ENCODE measurements around the gene ASXL1. TPM values are rescaled to one million over a fixed set of nuclear protein-coding genes. Genes with fewer than 3 reads are reported as not detected.

ASXL1 gene
- total and polyA plus RNA-seq, 2 donors from 2014 or later, result 16.2 to 71.1 TPM

- no peak overlapping the region for H3K4me3 ChIP-seq (ENCODE audit: low read length in 3 of 3)
- intact Hi-C loops (cut with DNase I), result no loop called here
- no peak for TF ChIP-seq CTCF (IDR thresholded peaks at IDR 0.05; ENCODE audit: borderline replicate concordance, extremely low read depth, insufficient read depth)
- DNase-seq, result no peak
- no peaks in the 10 kb centered on the region for H3K27me3 ChIP-seq (ENCODE audit: control insufficient read depth, insufficient read depth, low read length)
- no peaks in the 10 kb centered on the region for H3K9me3 ChIP-seq (ENCODE audit: control insufficient read depth in 2 of 3, insufficient read depth in 1 of 3, low read length in 3 of 3)
- FAIRE-seq, result no peak
- peaks cover 0 to 8% (median 4%) of the 10 kb centered on the region in 3 donors for H3K4me1 ChIP-seq (ENCODE audit: control insufficient read depth in 2 of 3, insufficient read depth in 2 of 3, low read depth in 1 of 3, low read length in 3 of 3)
- H3K36me3 ChIP-seq (ENCODE audit: control insufficient read depth in 2 of 3, insufficient read depth in 3 of 3, low read length in 3 of 3), result peaks cover 0 to 3% (median 3%) of the 10 kb centered on the region in 3 donors
- no peak overlapping the region for H3K9ac ChIP-seq (ENCODE audit: low read length in 3 of 3)
- H3K27ac ChIP-seq (ENCODE audit: low read depth in 2 of 2, low read length in 2 of 2), result peak overlapping the region in 1 of 2 donors; percentile 20
Observed at GRCh38 chr20:32386091-32386490, 28.0 kb downstream of the ASXL1 start.

DNA sequence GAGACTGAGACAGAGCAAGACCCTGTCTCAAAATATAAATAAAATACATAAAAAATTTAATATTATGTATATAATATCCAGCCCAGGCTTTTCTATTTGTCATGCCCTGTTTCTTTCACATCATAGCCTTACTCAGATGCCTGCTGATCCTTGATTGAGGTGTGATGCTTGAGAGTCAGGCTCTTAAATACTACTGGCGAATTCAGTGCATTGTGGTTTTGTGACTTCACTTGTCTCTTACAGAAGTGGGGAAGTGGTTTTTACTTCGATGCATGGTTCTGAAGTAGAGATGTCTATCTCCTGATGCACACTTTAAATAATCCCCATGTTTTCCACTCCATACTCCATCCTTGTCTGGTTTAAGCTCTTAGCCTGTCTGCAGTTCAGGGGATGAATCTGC lies 29.1 kb downstream of the ASXL1 start:
- Histone ChIP-seq H3K27ac (ENCODE audit: low read depth in 2 of 2, low read length in 2 of 2) (no peak overlapping the region), H3K9me3 (ENCODE audit: control insufficient read depth in 2 of 3, insufficient read depth in 1 of 3, low read length in 3 of 3) (no peaks in the 10 kb centered on the region), H3K27me3 (ENCODE audit: control insufficient read depth, insufficient read depth, low read length) (no peaks in the 10 kb centered on the region), H3K4me1 (ENCODE audit: control insufficient read depth in 2 of 3, insufficient read depth in 2 of 3, low read depth in 1 of 3, low read length in 3 of 3) (peaks cover 0 to 8% (median 4%) of the 10 kb centered on the region in 3 donors), H3K4me3 (ENCODE audit: low read length in 3 of 3) (no peak overlapping the region), H3K9ac (ENCODE audit: low read length in 3 of 3) (no peak overlapping the region), H3K36me3 (ENCODE audit: control insufficient read depth in 2 of 3, insufficient read depth in 3 of 3, low read length in 3 of 3) (peaks cover 0 to 7% (median 3%) of the 10 kb centered on the region in 3 donors)
- FAIRE-seq (no peak), DNase-seq (no peak)
- no peak for TF ChIP-seq CTCF (IDR thresholded peaks at IDR 0.05; ENCODE audit: borderline replicate concordance, extremely low read depth, insufficient read depth)
- intact Hi-C loops (cut with DNase I), result no loop called here

GRCh38 chr20:32391003-32391402 lies 32.9 kb downstream of the ASXL1 start:
- no peaks in the 10 kb centered on the region for H3K27me3 ChIP-seq (ENCODE audit: control insufficient read depth, insufficient read depth, low read length)
- H3K9ac ChIP-seq (ENCODE audit: low read length in 3 of 3), result no peak overlapping the region
- no peaks in the 10 kb centered on the region for H3K4me1 ChIP-seq (ENCODE audit: control insufficient read depth in 2 of 3, insufficient read depth in 2 of 3, low read depth in 1 of 3, low read length in 3 of 3)
- no peaks in the 10 kb centered on the region for H3K9me3 ChIP-seq (ENCODE audit: control insufficient read depth in 2 of 3, insufficient read depth in 1 of 3, low read length in 3 of 3)
- peaks cover 0 to 7% (median 3%) of the 10 kb centered on the region in 3 donors for H3K36me3 ChIP-seq (ENCODE audit: control insufficient read depth in 2 of 3, insufficient read depth in 3 of 3, low read length in 3 of 3)
- intact Hi-C loops (cut with DNase I), result no loop called here
- no peak for TF ChIP-seq CTCF (IDR thresholded peaks at IDR 0.05; ENCODE audit: borderline replicate concordance, extremely low read depth, insufficient read depth)
- DNase-seq (no peak), FAIRE-seq (no peak)
- H3K4me3 ChIP-seq (ENCODE audit: low read length in 3 of 3), result no peak overlapping the region
- H3K27ac ChIP-seq (ENCODE audit: low read depth in 2 of 2, low read length in 2 of 2), result no peak overlapping the region

- Histone ChIP-seq H3K36me3 (ENCODE audit: control insufficient read depth in 2 of 3, insufficient read depth in 3 of 3, low read length in 3 of 3) (peaks cover 0 to 7% (median 3%) of the 10 kb centered on the region in 3 donors), H3K9me3 (ENCODE audit: control insufficient read depth in 2 of 3, insufficient read depth in 1 of 3, low read length in 3 of 3) (no peaks in the 10 kb centered on the region), H3K4me1 (ENCODE audit: control insufficient read depth in 2 of 3, insufficient read depth in 2 of 3, low read depth in 1 of 3, low read length in 3 of 3) (no peaks in the 10 kb centered on the region), H3K27ac (ENCODE audit: low read depth in 2 of 2, low read length in 2 of 2) (no peak overlapping the region), H3K27me3 (ENCODE audit: control insufficient read depth, insufficient read depth, low read length) (no peaks in the 10 kb centered on the region), H3K9ac (ENCODE audit: low read length in 3 of 3) (no peak overlapping the region), H3K4me3 (ENCODE audit: low read length in 3 of 3) (no peak overlapping the region)
- no peak for FAIRE-seq
- no peak for DNase-seq
- TF ChIP-seq CTCF (IDR thresholded peaks at IDR 0.05; ENCODE audit: borderline replicate concordance, extremely low read depth, insufficient read depth), result no peak
- intact Hi-C loops (cut with DNase I), result no loop called here
Observed at GRCh38 chr20:32395066-32395465, 36.9 kb downstream of the ASXL1 start.
